CD4-positive, alpha-beta T cell treated with Interleukin-1 beta for 1 hour (primary cell): ENCODE measurements around the gene ATXN10.
A peak's percentile ranks its signal among the peaks of the same experiment; 100 is the strongest.
"Not testable (repeated sequence)": the region's sequence is repeated elsewhere in the genome, so short reads cannot be mapped to it uniquely, and the experiment has no call there.

Source experiments
- DNase-seq, 2 donors: peaks; one replicate each; pipeline ENCODE4 v3.0.0-alpha.2; 2020 to 2022

The ATXN10 gene

GRCh38 chr22:45680932-45681700 is 9.5 kb downstream of the ATXN10 start:
- DNase-seq, result no peak

DNA sequence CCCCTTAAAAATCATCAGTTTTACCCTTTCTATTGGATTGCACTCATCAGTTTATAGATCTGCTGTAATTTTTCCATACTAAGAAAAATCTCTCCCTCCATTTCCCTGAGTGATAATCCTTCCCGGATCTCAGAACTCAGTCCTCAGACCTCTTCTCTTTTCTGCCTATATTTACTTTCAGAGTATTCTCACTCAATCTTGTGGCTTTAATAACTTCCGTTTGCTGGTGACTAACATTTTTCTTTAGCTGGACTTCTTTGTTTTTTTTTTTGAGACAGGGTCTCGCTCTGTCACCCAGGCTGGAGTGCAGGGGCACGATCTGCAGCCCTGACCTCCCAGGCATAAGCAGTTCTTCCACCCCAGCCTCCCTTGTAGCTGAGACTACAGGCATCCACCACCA is 10.4 kb downstream of the ATXN10 start:
- no peak for DNase-seq

DNA sequence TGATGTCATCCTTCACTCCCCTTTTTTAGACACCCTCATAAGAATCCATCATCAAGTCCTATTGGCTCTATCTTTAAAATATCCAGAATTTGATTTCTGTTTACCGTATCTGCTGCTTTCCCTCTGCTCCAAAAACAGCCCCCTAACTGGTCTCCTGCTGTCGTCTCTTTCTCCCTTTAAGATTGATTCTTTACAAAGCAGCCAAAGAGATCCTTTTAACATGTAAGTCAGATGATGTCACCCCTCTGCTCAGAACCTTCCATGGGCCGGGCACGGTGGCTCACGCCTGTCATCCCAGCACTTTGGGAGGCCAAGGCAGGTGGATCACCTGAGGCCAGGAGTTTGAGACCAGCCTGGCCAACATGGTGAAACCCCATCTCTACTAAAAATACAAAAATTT is 11.1 kb downstream of the ATXN10 start:
- DNase-seq, result not testable (repeated sequence)

DNA sequence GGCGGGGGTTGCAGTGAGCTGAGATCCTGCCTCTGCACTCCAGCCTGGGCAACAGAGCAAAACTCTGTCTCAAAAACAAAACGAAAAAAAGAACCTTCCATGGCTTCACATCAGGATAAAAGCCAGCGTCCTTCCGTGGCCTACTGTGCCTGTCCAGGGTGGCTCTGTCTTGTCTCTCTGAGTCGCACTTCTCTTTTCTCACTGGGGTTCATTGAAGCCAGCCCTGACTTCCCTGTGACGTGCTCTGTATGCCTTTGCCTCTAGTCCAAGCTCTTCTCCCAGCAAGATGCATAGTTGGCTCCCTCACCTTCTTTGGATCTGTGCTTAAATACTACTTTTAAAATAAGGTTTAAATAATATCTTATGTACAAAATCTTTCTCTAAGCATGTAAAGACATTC is 11.6 kb downstream of the ATXN10 start:
- DNase-seq, result peak in 1 of 2 donors; percentile 24

DNA sequence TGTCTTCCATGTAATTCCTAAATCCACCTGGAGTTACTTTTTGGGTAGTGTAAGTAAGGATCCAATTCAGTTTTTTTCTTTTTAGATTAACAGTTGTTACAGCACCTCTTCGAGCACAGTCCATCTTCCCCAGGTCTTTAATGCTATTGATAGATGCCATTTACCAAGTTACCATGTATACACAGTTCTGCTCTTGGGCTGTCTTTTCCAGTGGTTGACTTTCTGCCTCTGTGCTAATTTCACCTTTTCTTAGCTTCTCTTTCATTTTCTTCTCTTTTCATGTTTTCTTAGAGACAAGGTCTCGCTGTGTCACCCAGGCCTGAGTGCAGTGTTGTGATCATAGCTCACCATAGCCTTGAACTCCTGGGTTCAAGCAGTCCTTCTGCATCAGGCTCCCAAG is 12.0 kb downstream of the ATXN10 start:
- no peak for DNase-seq

DNA sequence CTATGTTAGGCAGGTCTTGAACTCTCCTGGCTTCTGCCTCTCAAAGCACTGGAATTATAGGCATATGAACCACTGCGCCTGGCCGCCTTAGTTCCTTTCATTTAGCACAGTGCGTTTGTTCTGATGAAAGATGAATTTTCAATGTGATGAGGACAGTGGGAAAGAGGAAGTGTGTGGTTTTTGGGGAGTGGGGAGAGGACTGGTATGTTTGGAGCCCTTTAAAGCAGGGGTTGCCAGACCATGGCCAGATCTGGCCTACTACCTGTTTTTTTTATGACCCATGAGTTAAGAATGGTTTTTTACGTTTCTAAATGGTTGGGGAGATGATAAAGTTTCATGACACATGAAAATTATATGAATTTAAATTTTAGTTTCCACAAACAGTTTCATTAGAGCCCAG is 12.5 kb downstream of the ATXN10 start:
- no peak for DNase-seq

DNA sequence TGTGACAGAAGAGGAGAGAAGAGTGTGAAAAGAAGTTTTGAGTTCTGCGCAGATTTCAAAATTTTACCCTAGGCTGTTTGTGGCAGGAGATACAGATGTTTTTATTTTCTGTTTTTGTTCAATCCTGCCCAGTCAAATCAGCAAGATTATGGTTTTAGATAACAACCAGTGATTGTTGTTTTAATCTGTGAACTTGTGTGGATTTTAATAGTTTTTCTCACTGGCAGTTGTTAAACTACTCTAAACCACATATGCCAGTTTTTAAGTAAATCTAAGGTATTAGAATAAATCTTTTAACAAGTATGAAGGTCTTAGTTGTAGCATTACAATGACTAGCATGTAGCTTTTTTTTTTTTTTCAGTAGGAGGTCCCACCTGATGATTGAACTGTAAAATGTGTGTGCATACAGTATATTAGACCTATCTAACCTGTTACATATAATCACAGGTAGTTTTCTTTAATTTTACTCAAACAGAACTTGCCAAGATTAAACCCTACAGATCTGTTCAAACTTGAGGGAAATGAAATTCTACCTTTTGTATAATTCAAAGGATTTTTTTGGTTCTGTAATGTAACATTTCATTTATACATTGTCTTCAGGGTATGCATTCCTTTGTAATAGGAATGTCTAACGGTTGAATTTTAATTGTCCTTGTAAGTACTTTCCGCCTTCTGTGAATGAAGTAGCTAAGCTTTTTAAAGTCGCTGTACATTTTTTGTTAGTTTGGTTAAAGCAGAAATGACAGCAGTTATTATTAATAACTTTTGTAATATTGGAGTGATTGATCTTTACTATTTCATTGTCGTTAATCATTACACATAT is 13.3 kb downstream of the ATXN10 start:
- no peak for DNase-seq

DNA sequence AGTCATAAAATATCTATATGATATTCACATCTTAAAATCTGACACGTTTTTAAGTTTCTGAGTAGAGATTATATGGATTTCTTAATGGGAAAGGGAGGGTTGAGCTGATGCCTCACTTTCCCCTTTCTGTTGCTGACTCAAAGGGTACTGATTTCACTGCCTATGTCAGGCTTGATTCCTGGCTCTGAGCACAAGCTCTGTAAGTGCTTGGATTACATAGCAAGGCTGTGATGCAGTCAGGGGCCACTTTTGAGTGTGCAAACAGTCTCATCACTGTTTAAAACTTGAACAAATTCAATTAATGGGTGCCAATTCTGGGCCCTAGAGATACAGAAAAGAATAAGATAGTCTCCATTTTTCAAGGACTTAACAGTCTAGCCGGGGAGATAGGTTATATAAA is 14.4 kb downstream of the ATXN10 start:
- no peak for DNase-seq

DNA sequence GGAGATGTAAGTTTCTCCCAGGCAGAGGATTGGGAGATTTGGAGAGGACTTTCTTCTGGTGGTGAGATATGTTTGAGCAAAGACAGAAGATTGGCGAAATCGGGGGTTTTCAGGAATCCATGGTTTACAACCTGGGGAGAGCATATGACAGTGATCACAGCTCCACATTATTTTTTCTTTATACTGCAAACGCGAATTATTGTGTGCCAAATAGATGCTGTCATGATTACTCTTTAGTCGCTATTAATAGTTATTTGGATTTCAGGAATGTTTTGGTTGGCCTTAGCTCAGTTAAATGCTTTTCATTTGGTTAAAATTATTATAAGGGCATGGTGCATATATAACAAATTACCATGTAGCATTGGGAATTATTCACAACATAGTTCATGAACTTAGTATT is 15.2 kb downstream of the ATXN10 start:
- DNase-seq, result no peak

GRCh38 chr22:45688600-45689080 is 17.0 kb downstream of the ATXN10 start:
- DNase-seq, result no peak

GRCh38 chr22:45689211-45689610 is 17.6 kb downstream of the ATXN10 start:
- DNase-seq, result no peak

DNA sequence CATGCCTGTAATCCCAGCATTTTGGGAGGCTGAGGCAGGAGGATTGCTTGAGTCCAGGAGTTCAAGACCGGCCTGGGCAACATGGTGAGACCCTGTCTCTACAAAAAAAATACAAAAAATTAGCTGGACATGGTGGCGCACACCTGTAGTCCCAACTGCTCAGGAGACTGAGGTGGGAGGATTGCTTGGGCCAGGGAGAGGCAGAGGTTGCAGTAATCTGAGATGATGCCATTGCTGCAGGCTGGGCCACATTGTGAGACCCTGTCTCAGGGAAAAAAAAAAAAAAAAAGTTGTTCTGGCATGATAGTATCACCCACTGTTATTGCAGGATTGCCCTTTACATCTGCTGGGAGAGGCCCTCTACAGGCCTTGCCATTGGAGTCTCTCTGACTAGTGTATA is 18.4 kb downstream of the ATXN10 start:
- DNase-seq, result no peak

DNA sequence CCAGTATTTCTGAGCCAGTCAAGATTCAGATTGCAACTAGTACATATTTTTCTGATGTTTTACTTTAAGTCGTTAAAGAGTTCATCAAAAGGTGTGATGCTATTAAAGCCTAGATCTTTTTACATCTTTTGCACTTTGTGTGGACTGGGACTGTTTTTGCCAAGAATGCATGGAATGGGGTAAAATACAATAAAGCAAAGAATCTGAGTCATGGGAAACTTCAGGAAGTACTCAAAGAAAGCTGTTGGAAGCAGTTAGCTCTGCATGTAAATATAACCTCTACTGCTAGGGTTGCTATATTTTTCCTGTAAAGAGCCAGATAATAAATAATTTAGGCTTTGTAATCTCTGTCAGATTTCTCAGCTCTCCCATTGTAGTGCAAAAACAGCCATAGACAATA is 20.9 kb downstream of the ATXN10 start:
- DNase-seq, result no peak

- DNase-seq, result no peak
Observed at GRCh38 chr22:45693835-45694234, 22.2 kb downstream of the ATXN10 start.

GRCh38 chr22:45696227-45696626 is 24.6 kb downstream of the ATXN10 start:
- no peak for DNase-seq

- DNase-seq, result no peak
Observed at GRCh38 chr22:45698094-45698493, 26.5 kb downstream of the ATXN10 start.

DNA sequence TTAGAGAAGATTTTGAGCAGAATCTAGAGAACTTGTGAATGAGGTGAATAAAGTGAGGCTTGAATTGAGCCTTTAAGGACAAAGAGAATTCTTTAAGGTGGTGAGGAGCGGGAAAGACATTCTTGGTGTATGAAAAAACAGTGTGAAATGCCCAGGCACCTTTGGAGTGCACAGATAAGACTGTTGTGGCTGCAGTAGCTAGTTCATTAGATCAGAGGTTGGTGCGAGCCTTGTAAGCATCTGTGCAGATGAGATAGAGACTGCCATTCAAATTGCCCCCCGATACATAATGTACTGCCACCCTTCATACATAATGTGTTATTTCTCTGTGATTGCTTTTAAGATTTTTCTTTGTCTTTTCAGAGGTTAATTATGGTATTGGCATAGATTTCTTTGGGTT is 31.3 kb downstream of the ATXN10 start:
- no peak for DNase-seq

DNA sequence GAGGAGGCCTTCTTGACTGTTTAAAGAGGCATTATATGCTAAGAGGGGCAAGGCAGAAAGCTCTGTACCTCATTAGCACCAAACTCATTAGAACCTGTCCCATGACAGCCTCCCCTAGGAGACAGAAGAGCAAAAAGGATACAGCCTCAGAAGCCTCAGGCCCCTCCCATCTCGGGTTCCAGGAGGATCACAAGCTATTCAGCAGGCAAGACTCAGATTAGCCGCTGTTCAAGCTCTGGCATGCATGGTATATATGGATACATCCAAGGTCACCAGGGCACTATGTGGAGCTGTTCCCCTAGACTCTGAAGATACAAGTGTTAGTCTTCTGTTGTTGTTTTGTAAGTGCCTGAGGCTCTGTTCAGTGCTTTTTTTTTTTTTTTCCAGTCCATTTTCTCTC is 32.1 kb downstream of the ATXN10 start:
- DNase-seq, result no peak

DNA sequence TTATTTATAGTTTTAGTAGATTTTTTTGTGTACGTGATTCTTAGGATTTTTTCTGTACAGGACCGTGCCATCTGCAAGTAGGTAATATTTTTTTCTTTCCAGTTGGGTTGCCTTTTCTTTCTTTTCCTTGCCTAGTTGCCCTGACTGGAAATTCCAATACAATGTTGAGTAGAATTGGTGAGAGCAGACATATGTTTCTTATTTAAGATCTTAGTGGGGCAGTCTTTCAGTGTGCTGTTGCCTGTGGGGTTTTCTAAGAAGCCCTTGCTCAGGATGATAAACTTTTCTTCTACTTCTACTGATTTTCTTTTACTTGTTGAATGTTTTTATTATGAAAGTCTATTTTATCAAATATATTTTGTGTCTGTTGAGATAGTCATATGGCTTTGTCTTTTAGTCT is 33.0 kb downstream of the ATXN10 start:
- no peak for DNase-seq

DNA sequence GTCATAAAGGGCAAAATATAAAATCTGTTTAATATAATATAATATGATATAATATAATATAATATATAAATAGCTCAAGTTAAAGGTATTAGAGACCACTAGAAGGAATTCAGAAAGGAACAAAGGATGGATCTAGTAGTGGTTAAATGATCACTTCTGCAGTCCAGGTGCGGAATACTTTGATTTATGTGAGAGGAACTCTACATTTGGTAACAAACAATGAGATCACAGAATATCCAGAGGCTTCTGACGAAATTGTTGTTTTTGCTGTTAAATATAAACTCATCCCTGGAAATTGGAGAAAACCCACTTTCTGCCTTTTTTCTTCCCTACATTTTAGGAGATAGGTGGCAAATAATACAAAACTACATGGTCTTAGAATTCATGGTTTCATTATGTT is 36.0 kb downstream of the ATXN10 start:
- DNase-seq, result no peak

DNA sequence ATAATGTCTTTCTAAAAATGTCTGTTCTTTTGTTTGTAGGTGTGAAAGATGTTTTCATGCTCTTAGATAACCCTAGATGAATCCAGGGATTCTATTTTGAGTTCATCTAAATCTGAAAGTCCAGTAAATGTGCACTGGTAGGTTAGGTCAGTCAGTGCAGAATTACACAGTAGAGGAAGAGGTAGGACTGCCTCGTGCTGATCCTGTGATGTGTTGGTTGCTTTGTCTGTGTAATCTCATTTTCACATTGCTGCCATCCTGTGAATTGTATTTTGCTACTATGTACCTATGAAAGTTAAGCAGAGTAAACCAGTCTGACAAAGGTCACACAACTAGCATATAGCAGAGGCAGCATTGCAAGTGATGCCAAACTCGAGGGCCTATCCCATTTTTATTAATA is 36.5 kb downstream of the ATXN10 start:
- DNase-seq, result no peak

DNA sequence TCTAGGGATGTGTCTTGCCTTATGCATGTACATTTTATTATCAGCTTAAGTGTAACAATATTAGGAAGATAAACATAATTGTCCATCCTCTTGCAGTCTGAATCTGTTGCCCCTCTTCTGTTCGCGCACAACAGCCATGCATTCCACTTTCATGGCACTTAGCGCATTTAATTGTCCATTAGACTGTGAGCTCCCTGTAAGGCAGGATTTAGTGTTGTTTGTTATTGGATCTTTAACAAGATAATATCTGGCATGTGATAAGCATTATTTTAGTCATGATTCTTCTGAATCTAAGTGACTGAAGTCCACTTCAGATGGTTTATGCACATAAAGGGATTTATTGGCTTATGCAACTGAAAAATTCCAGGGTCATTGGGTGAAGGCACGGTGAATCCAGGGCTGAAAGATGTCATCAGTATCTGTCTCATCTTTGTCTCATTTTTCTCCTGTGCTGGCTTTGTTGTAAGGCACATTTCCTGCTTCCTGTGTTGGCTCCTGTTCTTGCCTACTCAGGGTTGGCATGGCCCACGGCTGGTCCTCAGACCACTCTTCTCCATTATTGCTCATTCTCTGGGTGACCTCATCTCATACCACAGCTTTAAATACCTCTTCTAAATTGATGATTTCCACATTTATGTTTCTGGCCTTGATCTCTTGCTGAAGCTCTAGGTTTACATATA is 37.6 kb downstream of the ATXN10 start:
- no peak for DNase-seq

DNA sequence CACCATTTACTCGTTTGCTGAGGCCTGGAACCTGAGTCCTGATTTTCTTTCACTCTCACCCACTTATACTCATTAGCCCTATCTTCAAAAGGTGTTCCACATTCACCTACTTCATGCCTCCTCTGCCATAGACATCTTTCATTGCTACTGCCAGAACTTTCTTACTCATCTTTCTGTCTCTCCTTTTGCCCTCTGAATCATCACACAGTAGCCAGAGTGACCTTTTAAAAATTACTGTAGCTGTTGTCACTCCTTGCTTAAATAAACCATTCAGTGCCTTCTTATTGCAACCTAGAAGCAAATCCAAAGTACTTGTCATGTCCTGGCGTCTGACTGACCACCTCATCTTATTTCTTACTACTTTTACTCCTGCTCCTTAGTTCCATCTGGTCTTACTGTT is 38.2 kb downstream of the ATXN10 start:
- DNase-seq, result no peak

DNA sequence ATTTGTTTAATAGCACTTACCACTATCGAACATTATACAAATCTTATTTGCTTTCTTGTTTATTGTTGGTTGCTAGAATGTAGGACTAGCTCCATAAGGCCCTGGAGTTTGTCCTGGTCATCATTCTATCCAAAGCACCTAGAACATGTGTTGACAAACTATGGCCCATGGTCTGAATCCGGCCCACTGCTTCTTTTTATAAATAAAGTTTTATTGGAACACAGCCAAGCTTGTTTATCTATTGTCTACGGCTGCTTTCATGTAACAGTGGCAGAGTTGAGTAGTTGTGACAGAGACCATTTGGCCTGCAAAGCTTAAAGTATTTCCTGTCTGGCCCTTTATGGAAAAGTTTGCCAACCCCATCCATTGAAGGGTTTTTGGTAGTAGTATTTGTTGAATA is 38.8 kb downstream of the ATXN10 start:
- no peak for DNase-seq
